ENCODE results near the gene ALG12. TPM values are rescaled to one million over a fixed set of nuclear protein-coding genes. Genes with fewer than 3 reads are reported as not detected.

Gene ALG12
- total RNA-seq, 1 donor from 2014 or later = 16.2 TPM

DNA sequence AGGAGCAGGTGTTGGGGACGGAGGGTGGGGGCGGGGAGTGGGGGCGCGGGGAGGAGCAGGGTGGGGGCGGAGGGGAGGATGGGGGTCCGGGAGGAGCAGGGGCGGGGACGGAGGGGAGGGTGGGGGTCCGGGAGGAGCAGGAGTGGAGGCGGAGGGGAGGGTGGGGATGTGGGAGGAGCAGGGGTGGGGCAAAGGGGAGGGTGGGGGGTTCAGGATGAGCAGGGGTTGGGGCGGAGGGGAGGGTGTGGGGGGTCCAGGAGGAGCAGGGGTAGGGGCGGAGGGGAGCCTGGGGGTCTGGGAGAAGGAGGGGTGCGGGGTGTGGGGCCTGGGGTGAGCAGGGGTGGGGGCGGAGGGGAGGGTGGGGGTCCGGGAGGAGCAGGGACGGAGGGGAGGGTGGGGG, 17.3 kb upstream of the ALG12 start:
- intact Hi-C loops (cut with micrococcal nuclease) = no loop called here
- ATAC-seq = no peak
- no peak for DNase-seq

DNA sequence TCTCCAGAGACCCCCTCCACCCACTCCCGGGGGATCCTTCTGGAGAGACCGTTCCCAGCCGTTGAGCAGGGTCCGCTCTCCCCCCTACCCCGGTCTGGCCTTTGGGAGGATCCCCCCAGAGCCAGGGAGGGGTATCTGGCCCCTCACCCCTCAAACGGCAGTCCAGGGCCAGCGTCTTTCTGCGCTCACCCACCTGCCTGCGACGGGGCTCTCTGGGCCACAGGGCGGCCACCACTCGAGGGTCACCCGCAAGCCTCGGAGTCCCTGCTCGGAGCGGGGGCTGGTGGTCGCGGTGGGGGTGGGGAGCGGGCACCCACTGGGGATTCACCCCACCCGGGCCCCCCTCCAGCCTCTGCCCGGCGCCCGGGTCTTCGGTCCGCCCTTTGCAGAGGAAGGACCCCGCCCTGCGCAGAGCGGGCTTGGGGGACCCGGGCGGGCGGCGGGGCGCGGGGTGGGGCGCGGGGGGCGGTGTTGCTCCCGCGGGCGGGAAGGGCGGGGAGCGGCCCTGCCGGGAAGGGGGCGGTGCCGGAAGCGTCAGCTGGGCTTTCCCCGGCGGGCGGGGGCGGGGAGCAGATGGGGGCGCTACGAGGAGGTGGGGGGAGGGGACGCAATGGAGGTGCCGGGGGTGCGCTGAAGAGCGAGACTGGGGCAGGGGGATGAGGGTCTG, 16.8 kb upstream of the ALG12 start:
- intact Hi-C loops (cut with micrococcal nuclease) = no loop called here
- peak; percentile 92 for DNase-seq
- peak; percentile 21 for ATAC-seq

DNA sequence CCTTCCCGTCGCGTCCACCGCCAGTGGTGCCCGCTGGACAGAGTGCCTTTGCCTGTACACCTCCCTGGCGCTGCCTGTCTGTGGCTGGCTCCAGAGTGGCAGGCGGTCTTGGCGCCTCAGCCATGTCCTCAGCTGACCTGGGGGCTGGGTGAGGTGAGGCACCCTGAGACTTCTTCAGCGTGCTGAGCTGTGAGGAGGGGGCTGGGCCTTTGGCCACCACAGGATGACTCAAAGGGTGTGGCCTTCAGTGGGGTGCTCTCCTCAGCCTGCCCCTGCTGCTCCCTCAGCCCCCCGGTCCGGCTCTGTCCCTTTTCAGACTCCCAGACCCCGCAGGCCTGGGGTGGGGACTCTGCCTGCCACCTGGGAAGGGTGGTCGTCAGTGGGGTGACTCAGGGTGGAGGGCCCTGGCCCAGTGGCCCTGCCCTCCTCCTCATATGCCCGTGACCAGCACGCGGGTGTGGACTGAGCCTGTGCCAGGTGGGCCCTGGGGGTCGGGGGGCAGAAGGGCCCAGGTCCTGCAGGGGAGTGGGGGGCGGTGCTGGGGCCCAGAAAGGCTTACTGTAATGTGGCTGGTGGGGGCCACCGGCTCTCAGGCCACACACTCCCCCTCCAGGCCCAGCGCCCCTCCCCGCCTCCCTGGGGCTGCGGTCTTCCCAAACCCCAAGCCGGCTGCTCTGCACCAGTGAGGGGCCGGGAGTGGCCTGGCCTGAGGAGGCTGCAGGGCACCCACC, 16.1 kb upstream of the ALG12 start:
- DNase-seq (peak; percentile 84), ATAC-seq (peak; percentile 46)
- intact Hi-C loops (cut with micrococcal nuclease) = no loop called here

GRCh38 chr22:49933236-49934159, 15.3 kb upstream of the ALG12 start:
- ATAC-seq = peak; percentile 27
- peak; percentile 85 for DNase-seq
- intact Hi-C loops (cut with micrococcal nuclease) = no loop called here

DNA sequence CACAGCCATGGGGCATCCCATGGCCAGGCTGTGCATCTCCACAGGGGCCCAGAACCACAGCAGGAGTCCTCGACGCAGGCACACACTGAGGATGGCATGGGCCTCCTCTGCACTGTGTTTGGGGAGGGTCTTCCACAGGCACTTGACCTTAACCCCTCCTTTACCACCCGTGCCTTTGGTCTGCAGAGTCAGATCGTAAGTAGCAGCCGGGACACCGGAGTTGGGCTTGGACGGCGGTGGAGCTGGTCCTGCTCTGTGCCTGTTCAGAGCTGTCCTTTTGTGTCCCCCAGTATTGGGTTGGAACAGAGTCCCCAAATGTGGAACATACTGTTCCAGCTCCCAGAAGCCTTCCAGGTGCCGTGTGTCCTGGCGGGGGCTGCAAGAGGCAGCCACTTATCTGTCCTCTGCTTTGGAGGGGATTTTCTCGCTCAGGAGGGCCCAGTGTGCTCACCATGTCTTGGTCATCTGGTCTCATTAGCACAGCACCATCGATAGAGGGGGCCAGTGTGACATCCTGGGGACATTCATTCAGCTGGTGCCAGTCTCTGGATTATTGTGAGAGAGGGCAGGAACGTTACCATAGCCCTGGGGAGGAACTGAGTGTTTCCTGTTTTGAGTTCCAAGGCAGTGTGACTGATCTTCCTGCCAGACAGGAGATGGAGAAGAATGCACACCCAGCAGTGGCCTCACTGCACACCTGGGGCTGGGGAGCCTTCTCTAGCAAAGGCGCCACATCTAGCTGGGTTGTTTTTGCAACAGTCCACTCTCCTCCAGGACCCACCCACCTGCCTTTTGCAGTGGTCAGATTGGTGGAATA, 12.6 kb upstream of the ALG12 start:
- ATAC-seq = peak; percentile 49
- peak; percentile 64 for DNase-seq
- intact Hi-C loops (cut with micrococcal nuclease) = no loop called here

GRCh38 chr22:49929994-49930575, 11.8 kb upstream of the ALG12 start:
- intact Hi-C loops (cut with micrococcal nuclease) = loop anchor here (10.0 kb wide), 1 partner anchor 105 kb away; no protein-coding TSS in a partner anchor
- ATAC-seq (no peak), DNase-seq (peak; percentile 47)

DNA sequence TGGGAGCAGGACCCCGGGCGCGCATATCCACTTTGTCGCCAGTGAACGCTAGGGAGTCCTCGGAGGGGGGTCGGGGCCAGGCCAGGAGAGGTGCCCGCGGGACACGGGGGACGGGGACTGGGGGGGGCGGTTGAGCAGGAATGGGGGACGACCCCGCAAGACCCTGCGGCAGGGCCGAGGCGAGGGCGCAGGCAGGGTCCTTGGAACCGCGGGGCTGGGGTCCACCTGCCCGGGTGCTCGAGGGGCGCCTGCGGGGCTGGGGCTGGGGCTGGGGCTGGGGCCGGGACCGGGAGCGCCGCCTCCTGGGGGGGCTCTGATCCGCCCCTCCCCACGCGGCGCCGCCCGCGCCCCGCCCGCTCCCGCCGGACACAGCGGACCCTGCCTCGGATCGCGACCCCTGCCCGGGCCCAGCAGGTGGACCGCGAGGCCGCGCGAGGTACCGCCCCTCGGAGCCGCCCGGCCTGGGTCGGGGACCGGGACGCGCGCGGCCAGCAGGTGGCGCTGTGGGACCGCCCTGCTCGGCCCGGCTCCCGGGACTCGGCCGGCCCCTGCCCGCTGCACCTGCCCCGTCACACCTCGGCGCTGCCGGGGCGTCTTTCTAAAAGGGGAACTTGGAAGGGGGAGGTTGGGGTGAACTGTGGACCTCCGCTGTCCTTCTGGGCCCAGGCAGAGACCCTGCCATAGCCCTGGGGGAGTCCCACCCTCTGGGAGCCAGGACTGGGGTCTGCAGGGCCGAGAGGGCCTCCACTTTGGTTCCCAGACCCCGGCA, 11.2 kb upstream of the ALG12 start:
- ATAC-seq = peak; percentile 50
- intact Hi-C loops (cut with micrococcal nuclease) = loop anchor here (10.0 kb wide), 1 partner anchor 105 kb away; no protein-coding TSS in a partner anchor
- peak; percentile 82 for DNase-seq

DNA sequence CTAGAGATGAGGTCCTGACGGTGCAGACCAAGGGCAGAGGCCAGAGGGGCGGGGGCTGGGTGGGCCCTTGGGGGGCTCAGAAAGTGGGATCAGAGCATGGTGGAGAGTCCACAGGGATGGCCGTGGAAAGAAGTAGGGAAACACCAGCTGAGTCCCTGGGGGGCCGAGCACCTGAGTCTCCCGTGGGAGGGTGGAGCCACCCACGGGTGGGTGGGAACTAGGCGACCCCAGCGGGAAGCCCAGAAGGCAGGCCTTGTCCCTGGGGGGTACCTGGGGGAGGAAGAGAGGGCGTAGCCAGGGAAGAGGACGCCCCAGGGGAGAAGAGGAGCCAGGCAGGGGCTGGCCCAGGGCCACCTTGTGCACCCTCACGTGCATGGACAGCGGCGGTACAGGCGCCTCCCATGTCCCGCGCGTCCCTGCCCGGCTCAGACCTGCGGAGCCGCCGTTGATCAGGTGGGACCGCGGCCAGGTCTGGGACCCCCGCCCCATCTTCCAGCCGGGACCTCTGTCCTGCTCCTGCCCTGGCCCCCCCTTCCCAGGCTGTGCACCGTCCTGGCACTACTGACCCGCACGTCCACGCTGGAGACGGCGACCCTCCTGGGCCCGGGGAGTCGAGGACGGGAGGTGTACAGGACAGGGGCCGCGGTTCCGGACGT, 10.4 kb upstream of the ALG12 start:
- ATAC-seq (no peak), DNase-seq (peak; percentile 36)
- intact Hi-C loops (cut with micrococcal nuclease) = loop anchor here (10.0 kb wide), 1 partner anchor 106 kb away; no protein-coding TSS in a partner anchor

DNA sequence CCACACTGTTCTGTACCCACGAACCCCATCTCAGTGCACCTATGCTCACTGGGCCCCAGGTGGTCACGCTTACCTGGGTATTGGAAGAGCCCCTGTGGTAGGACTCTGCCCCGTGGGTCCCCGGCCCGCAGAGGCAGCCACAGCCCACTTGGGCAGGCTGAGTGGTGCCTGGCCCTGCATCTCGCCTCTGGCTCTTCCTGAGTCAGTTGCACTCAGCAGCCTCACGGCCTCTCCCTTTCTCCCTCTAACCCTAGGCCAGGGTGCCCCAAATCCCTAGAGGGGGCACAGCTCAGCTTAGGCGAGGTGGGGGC, 9.9 kb upstream of the ALG12 start:
- ATAC-seq (no peak), DNase-seq (no peak)
- intact Hi-C loops (cut with micrococcal nuclease) = loop anchor here (10.0 kb wide), 1 partner anchor 107 kb away; no protein-coding TSS in a partner anchor

DNA sequence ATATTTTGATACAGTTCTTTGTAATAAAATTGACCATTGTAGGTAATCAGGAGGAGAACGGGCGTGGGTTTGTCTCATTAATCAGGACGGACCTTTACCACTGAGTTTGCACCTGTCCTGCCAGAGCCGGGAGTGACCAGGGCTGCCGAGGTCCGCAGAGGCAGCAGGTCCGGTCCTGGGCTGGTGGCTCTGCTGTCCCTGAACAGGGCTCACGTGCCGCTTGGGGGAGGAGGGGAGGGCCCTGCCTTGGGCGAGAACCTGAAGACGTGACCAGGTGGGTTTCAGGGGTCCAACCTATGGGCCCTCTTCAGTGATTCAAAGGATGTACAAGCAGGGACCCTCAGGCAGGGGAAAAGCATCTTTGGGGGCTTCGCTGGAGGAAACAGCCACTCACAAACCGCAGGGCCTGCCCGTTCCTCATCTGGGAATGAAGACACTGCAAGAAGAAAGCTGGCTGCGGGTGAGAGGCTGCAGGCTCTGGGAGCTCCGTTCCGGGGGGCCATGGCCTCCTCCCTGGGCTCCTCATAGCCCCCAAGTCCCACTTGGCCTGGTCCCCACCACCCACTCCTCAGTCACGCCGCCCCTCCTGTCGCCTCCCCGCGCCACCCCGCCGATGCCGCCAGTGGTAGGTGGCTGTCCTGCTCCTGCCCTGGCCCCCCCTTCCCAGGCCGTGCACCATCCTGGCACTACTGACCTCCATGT, 9.4 kb upstream of the ALG12 start:
- intact Hi-C loops (cut with micrococcal nuclease) = loop anchor here (10.0 kb wide), 1 partner anchor 107 kb away; no protein-coding TSS in a partner anchor
- DNase-seq (no peak), ATAC-seq (no peak)

GRCh38 chr22:49926916-49927315, 8.7 kb upstream of the ALG12 start:
- intact Hi-C loops (cut with micrococcal nuclease) = loop anchor here (10.0 kb wide), 1 partner anchor 108 kb away; no protein-coding TSS in a partner anchor
- ATAC-seq = no peak

GRCh38 chr22:49925525-49926128, 7.4 kb upstream of the ALG12 start:
- ATAC-seq = no peak
- no peak for DNase-seq
- intact Hi-C loops (cut with micrococcal nuclease) = loop anchor here (10.0 kb wide), 1 partner anchor 109 kb away; no protein-coding TSS in a partner anchor

More at GRCh38 chr22:49926916-49927315, 8.7 kb upstream of the ALG12 start:
- no peak for DNase-seq

- ATAC-seq = no peak
- intact Hi-C loops (cut with micrococcal nuclease) = loop anchor here (10.0 kb wide), 1 partner anchor 111 kb away; no protein-coding TSS in a partner anchor
- DNase-seq = no peak
These were observed 6.0 kb upstream of the ALG12 start for GRCh38 chr22:49924113-49924833.

GRCh38 chr22:49923445-49923844, 5.2 kb upstream of the ALG12 start:
- intact Hi-C loops (cut with micrococcal nuclease) = loop anchor here (10.0 kb wide), 1 partner anchor 111 kb away; no protein-coding TSS in a partner anchor
- no peak for ATAC-seq
- DNase-seq = no peak

GRCh38 chr22:49922926-49923325, 4.7 kb upstream of the ALG12 start:
- intact Hi-C loops (cut with micrococcal nuclease) = loop anchor here (10.0 kb wide), 1 partner anchor 112 kb away; no protein-coding TSS in a partner anchor
- ATAC-seq (no peak), DNase-seq (no peak)

All from left ventricle myocardium superior (tissue), 1 donor.